Common myeloid progenitor, CD34-positive (primary cell): Measurements from ENCODE around the gene HOXA4.

Experiments used
- CTCF ChIA-PET: fragments of 350-600 bp; sonication (Branson Sonifier 250); formaldehyde crosslinking; loops from one replicate; lab custom pipeline; 2021; ENCODE audit warnings: antibody characterized with exemption; lab: Charles Lee
- POLR2A ChIA-PET: fragments of 350-600 bp; sonication (Branson Sonifier 250); formaldehyde crosslinking; loops from one replicate; lab custom pipeline; 2021; ENCODE audit warnings: antibody characterized with exemption; lab: Charles Lee
- DNase-seq, 3 donors: peaks; one replicate each; pipeline versions ENCODE4 v3.0.0 to v3.0.0-alpha.2; 2013
- H3K27ac ChIP-seq, 2 experiments: 1 replicate in 1 of 2; 2 replicates in 1 of 2; pipeline ENCODE4 v1.7.0; 2013; ENCODE audit warnings: inconsistent platforms in 2 of 2, low read length in 2 of 2, mild to moderate bottlenecking in 2 of 2, low read depth in 1 of 2, moderate library complexity in 1 of 2; ENCODE audit not compliant: severe bottlenecking in 2 of 2, insufficient read depth in 1 of 2, poor library complexity in 1 of 2
- H3K27me3 ChIP-seq, 5 experiments: replicated peaks in 2 of 5; 1 replicate in 3 of 5; 2 replicates in 2 of 5; pipeline versions ENCODE4 v1.6.1 to v1.7.0; 2013; ENCODE audit warnings: low read length in 4 of 5, mild to moderate bottlenecking in 2 of 5, moderate library complexity in 2 of 5, inconsistent platforms in 1 of 5; ENCODE audit not compliant: insufficient read depth in 5 of 5, control insufficient read depth in 4 of 5
- H3K36me3 ChIP-seq, 4 experiments: 1 replicate in 2 of 4; 2 replicates in 2 of 4; pipeline versions ENCODE4 v1.6.1 to v1.7.0; 2013; ENCODE audit warnings: low read length in 3 of 4, control low read depth in 1 of 4, mild to moderate bottlenecking in 1 of 4; ENCODE audit not compliant: control insufficient read depth in 4 of 4, insufficient read depth in 4 of 4
- H3K4me1 ChIP-seq, 4 experiments: 1 replicate in 3 of 4; 2 replicates in 1 of 4; pipeline versions ENCODE4 v1.6.1 to v1.7.1; 2013; ENCODE audit warnings: low read length in 3 of 4, mild to moderate bottlenecking in 3 of 4, control low read depth in 1 of 4, inconsistent platforms in 1 of 4, moderate library complexity in 1 of 4; ENCODE audit not compliant: control insufficient read depth in 4 of 4, insufficient read depth in 4 of 4; ENCODE audit errors: control extremely low read depth in 1 of 4
- H3K4me3 ChIP-seq, 7 experiments: 1 replicate in 4 of 7; 2 replicates in 3 of 7; pipeline versions ENCODE4 v1.5.1 to v1.7.0; 2013; ENCODE audit warnings: mild to moderate bottlenecking in 7 of 7, low read length in 6 of 7, moderate library complexity in 6 of 7, inconsistent platforms in 2 of 7, low read depth in 2 of 7, control low read depth in 1 of 7; ENCODE audit not compliant: insufficient read depth in 4 of 7, control insufficient read depth in 1 of 7; ENCODE audit errors: extremely low read depth in 1 of 7
- H3K9me3 ChIP-seq, 5 experiments: 1 replicate in 4 of 5; 2 replicates in 1 of 5; pipeline versions ENCODE4 v1.6.1 to v1.7.1; 2013; ENCODE audit warnings: low read length in 4 of 5, mild to moderate bottlenecking in 2 of 5, inconsistent platforms in 1 of 5, low read depth in 1 of 5, moderate library complexity in 1 of 5; ENCODE audit not compliant: control insufficient read depth in 4 of 5, insufficient read depth in 2 of 5; ENCODE audit errors: control extremely low read depth in 1 of 5
- WGBS: methylation state at CpG from one replicate; pipeline ENCODE4 v1.1.5; 2013; ENCODE audit not compliant: insufficient coverage; 5-methylcytosine and 5-hydroxymethylcytosine counted together

The HOXA4 gene

GRCh38 chr7:27128776-27129728 lies 1.5 kb downstream of the HOXA4 start:
- H3K27ac ChIP-seq = no peak overlapping the region
- no peak for DNase-seq
- H3K27me3 ChIP-seq = no peaks in the 10 kb centered on the region
- WGBS = 100% methylated on average over 18 of the region's 28 CpGs
- H3K36me3 ChIP-seq = peaks cover 3 to 78% (median 58%) of the 10 kb centered on the region in 4 experiments
- ChIA-PET POLR2A (no interaction called here), CTCF (interaction anchor here (0.7 to 2.2 kb wide), 7 partner anchors 9 to 274 kb away, joined by 3 to 7 read pairs (median 4); no protein-coding TSS in a partner anchor)
- peaks cover 0 to 21% (median 4%) of the 10 kb centered on the region in 4 experiments for H3K4me1 ChIP-seq
- no peak overlapping the region for H3K4me3 ChIP-seq
- no peaks in the 10 kb centered on the region for H3K9me3 ChIP-seq

GRCh38 chr7:27128034-27128433 lies 2.5 kb downstream of the HOXA4 start:
- no peaks in the 10 kb centered on the region for H3K9me3 ChIP-seq
- no peak overlapping the region for H3K4me3 ChIP-seq
- no peak for DNase-seq
- H3K4me1 ChIP-seq = peaks cover 3 to 16% (median 4%) of the 10 kb centered on the region in 4 experiments
- ChIA-PET POLR2A (no interaction called here), CTCF (interaction anchor here (0.7 to 1.8 kb wide), 6 partner anchors 8 to 273 kb away, joined by 3 to 7 read pairs (median 4); no protein-coding TSS in a partner anchor)
- no peaks in the 10 kb centered on the region for H3K27me3 ChIP-seq
- WGBS = 90% methylated on average over 1 of the region's 2 CpGs
- H3K27ac ChIP-seq = no peak overlapping the region
- H3K36me3 ChIP-seq = peaks cover 3 to 79% (median 55%) of the 10 kb centered on the region in 4 experiments

GRCh38 chr7:27126596-27127327 lies 3.8 kb downstream of the HOXA4 start:
- CTCF ChIA-PET = interaction anchor here (0.6 to 1.7 kb wide), 2 partner anchors 24 to 74 kb away, joined by 3 to 4 read pairs; no protein-coding TSS in a partner anchor
- Histone ChIP-seq H3K4me3 (no peak overlapping the region), H3K27ac (no peak overlapping the region), H3K36me3 (peaks cover 3 to 85% (median 61%) of the 10 kb centered on the region in 4 experiments), H3K27me3 (no peaks in the 10 kb centered on the region), H3K4me1 (peaks cover 4 to 7% (median 5%) of the 10 kb centered on the region in 4 experiments), H3K9me3 (no peaks in the 10 kb centered on the region)
- POLR2A ChIA-PET = no interaction called here
- 100% methylated on average over 2 of the region's 3 CpGs for WGBS
- no peak for DNase-seq

- WGBS = 89% methylated on average over 5 of the region's 5 CpGs
- Histone ChIP-seq H3K4me1 (peaks cover 0 to 5% (median under 1%) of the 10 kb centered on the region in 4 experiments), H3K27me3 (no peaks in the 10 kb centered on the region), H3K27ac (no peak overlapping the region), H3K36me3 (peaks cover 3 to 88% (median 63%) of the 10 kb centered on the region in 4 experiments), H3K9me3 (no peaks in the 10 kb centered on the region), H3K4me3 (no peak overlapping the region)
- POLR2A ChIA-PET = no interaction called here
- no peak for DNase-seq
- CTCF ChIA-PET = no interaction called here
Observed at GRCh38 chr7:27125986-27126394, 4.6 kb downstream of the HOXA4 start.

- H3K27me3 ChIP-seq = no peaks in the 10 kb centered on the region
- CTCF ChIA-PET = no interaction called here
- H3K4me3 ChIP-seq = no peak overlapping the region
- no peak overlapping the region for H3K27ac ChIP-seq
- WGBS = 98% methylated on average over 5 of the region's 8 CpGs
- peaks cover 3 to 94% (median 64%) of the 10 kb centered on the region in 4 experiments for H3K36me3 ChIP-seq
- no peaks in the 10 kb centered on the region for H3K9me3 ChIP-seq
- peaks cover 0 to 5% (median 0%) of the 10 kb centered on the region in 4 experiments for H3K4me1 ChIP-seq
- DNase-seq = no peak
- POLR2A ChIA-PET = no interaction called here
Observed at GRCh38 chr7:27124902-27125689, 5.5 kb downstream of the HOXA4 start.

- no peak overlapping the region for H3K4me3 ChIP-seq
- 94% methylated on average over 36 of the region's 43 CpGs for WGBS
- CTCF ChIA-PET = no interaction called here
Observed at GRCh38 chr7:27124096-27124901, 6.3 kb downstream of the HOXA4 start.

More at GRCh38 chr7:27124096-27124901, 6.3 kb downstream of the HOXA4 start:
- Histone ChIP-seq H3K9me3 (no peaks in the 10 kb centered on the region), H3K27ac (no peak overlapping the region), H3K4me1 (peaks cover 0 to 5% (median 0%) of the 10 kb centered on the region in 4 experiments), H3K36me3 (peaks cover 8 to 94% (median 66%) of the 10 kb centered on the region in 4 experiments), H3K27me3 (no peaks in the 10 kb centered on the region)
- DNase-seq = no peak
- POLR2A ChIA-PET = no interaction called here
